ENCODE results near the gene KCNJ12. TPM values are rescaled to one million over a fixed set of nuclear protein-coding genes. Genes with fewer than 3 reads are reported as not detected.

Gene KCNJ12
- total and polyA plus RNA-seq, 2 of the 4 experiments (the other 2 are of a cell fraction): under 0.01 to 0.10 TPM

DNA sequence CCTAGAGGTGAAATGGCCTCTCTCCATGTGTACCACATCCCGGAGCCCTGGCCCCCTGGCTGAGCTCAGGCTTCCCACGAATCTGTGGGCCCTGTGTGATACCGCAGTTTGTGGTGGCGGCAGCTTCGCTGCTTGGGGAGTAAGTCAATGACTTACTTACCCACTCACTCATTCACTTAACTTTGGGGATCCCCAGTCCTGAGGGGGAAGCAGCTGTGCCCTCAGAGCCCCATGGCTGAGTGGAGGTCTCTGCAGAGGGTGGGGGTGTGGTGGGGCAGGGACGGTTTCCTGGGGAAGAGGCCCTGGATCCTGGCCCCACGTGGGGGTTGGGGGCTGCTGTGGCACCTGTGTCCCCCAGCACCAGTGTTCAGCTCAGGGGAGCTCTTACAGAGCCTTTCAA, 13.2 kb downstream of the KCNJ12 start:
- no peaks in the 10 kb centered on the region for H3K9me1 ChIP-seq (ENCODE audit: insufficient read depth, low read length)
- H3K23ac ChIP-seq (ENCODE audit: low read depth, low read length): no peak overlapping the region
- BruUV-seq (replicated peaks): no TSS peak
- no peak overlapping the region for H2BK20ac ChIP-seq (ENCODE audit: low read depth, low read length)
- 40% methylated on average over 1 of the region's 7 CpGs; no CpG with 5 or more reads in 1 of the 2 experiments for WGBS, 2 experiments (ENCODE audit: extremely low coverage in 2 of 2, insufficient read length in 1 of 2)
- TF ChIP-seq CEBPB (IDR thresholded peaks at IDR 0.05; ENCODE audit: low read depth, low read length) (no peak), USF2 (IDR thresholded peaks at IDR 0.05; ENCODE audit: low read depth, low read length) (no peak), CTCF (conservative IDR thresholded peaks at IDR 0.05; ENCODE audit: low read depth, low read length) (no peak), RCOR1 (IDR thresholded peaks at IDR 0.05; ENCODE audit: insufficient replicate concordance, low read length) (no peak), RAD21 (IDR thresholded peaks at IDR 0.05; ENCODE audit: low read length) (no peak), MAFK (IDR thresholded peaks at IDR 0.05; ENCODE audit: low read depth, low read length) (no peak), NFE2L2 (IDR thresholded peaks at IDR 0.05; ENCODE audit: low read depth, low read length) (no peak), POLR2A (IDR thresholded peaks at IDR 0.05; ENCODE audit: low read depth, low read length) (no peak), BHLHE40 (IDR thresholded peaks at IDR 0.05; ENCODE audit: low read depth, low read length) (no peak), MXI1 (IDR thresholded peaks at IDR 0.05; ENCODE audit: borderline replicate concordance, low read depth, low read length) (no peak), RFX5 (IDR thresholded peaks at IDR 0.05; ENCODE audit: low read depth, low read length) (no peak), CHD1 (IDR thresholded peaks at IDR 0.05; ENCODE audit: low read depth, low read length) (no peak)
- TF ChIP-seq, protein P1, sequence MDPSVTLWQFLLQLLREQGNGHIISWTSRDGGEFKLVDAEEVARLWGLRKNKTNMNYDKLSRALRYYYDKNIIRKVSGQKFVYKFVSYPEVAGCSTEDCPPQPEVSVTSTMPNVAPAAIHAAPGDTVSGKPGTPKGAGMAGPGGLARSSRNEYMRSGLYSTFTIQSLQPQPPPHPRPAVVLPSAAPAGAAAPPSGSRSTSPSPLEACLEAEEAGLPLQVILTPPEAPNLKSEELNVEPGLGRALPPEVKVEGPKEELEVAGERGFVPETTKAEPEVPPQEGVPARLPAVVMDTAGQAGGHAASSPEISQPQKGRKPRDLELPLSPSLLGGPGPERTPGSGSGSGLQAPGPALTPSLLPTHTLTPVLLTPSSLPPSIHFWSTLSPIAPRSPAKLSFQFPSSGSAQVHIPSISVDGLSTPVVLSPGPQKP (IDR thresholded peaks at IDR 0.05; ENCODE audit: borderline replicate concordance, low read depth, low read length): no peak
- no peak overlapping the region for H3K4me3 ChIP-seq (ENCODE audit: insufficient read depth, low read depth, low read length)
- H2BK15ac ChIP-seq (ENCODE audit: low read depth, low read length): no peak overlapping the region
- ATAC-seq (ENCODE audit: low read depth): no peak
- ChIA-PET POLR2A (ENCODE audit: unreplicated experiment) (no interaction called here), CTCF (no interaction called here)
- no peaks in the 10 kb centered on the region for H3K9me3 ChIP-seq (ENCODE audit: control insufficient read depth, insufficient read depth, low read length)
- in situ Hi-C loops (cut with MboI; ENCODE audit: low sequenced_read_pairs) (no loop called here), dilution Hi-C loops (cut with HindIII; ENCODE audit: low sequenced_read_pairs, unreplicated experiment) (no loop called here), intact Hi-C loops (cut with micrococcal nuclease) (no loop called here)
- H3K56ac ChIP-seq (ENCODE audit: extremely low read depth, insufficient read depth, low read length): no peak overlapping the region
- no peak overlapping the region for H3K27ac ChIP-seq (ENCODE audit: insufficient read depth, low read length)
- H3K14ac ChIP-seq (replicated peaks; ENCODE audit: low read depth, low read length): no peak overlapping the region
- no peak overlapping the region for H2AFZ ChIP-seq (replicated peaks; ENCODE audit: low read length, poor library complexity)
- H2BK120ac ChIP-seq (ENCODE audit: low read depth, low read length): no peak overlapping the region
- no peak for DNase-seq
- H4K91ac ChIP-seq (ENCODE audit: insufficient read depth, low read depth, low read length): no peak overlapping the region
- H2AK9ac ChIP-seq (replicated peaks; ENCODE audit: low read depth, low read length, poor library complexity): no peak overlapping the region
- H3K4me1 ChIP-seq (ENCODE audit: control insufficient read depth, insufficient read depth, low read length): no peaks in the 10 kb centered on the region
- no peaks in the 10 kb centered on the region for H3K79me1 ChIP-seq (ENCODE audit: low read depth in 1 of 2, low read length in 2 of 2)
- no peak overlapping the region for H4K8ac ChIP-seq (ENCODE audit: low read depth in 2 of 2, low read length in 2 of 2)
- H2AK5ac ChIP-seq (ENCODE audit: low read depth, low read length): no peak overlapping the region
- H3K4me2 ChIP-seq (ENCODE audit: low read depth, low read length): no peak overlapping the region
- no peaks in the 10 kb centered on the region for H3K36me3 ChIP-seq (ENCODE audit: control insufficient read depth, insufficient read depth, low read length)
- no peak overlapping the region for H2BK5ac ChIP-seq (ENCODE audit: low read depth, low read length, poor library complexity, severe bottlenecking)
- peaks cover 41% of the 10 kb centered on the region for H3K27me3 ChIP-seq (ENCODE audit: control insufficient read depth, insufficient read depth, low read length)
- no peak overlapping the region for H4K5ac ChIP-seq (ENCODE audit: low read depth, low read length)
- no peak overlapping the region for H3K9ac ChIP-seq (ENCODE audit: low read depth, low read length)
- no peak overlapping the region for H3K4ac ChIP-seq (ENCODE audit: low read depth, low read length)
- H3K18ac ChIP-seq (ENCODE audit: low read depth, low read length): no peak overlapping the region
- H4K20me1 ChIP-seq (ENCODE audit: insufficient read depth, low read length): no peaks in the 10 kb centered on the region
